ENCODE results near the gene ADPRM.

DNA sequence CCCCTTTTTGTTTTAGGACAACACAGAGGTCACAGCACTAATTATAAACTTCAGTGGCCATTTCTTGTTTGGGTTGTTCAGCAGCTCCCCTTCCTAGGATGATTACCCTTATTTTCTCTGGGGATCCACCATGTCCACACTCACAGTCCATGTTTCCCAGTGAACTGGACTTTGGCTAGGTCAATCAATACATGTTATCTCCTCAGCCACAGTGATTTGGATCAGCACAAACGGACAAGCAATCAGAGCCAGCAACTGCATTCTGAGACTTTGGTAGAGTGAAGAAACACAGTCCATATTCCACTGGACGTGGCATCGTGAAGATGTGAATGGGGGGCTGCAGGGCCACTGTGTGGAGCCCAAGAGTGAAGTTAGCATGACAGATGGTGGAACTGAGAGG, 27.9 kb downstream of the ADPRM start:
- TF ChIP-seq POLR2A (IDR thresholded peaks at IDR 0.05) (no peak), CTCF (IDR thresholded peaks at IDR 0.05) (no peak)

Measured in heart left ventricle (tissue), 13 donors.